GM19193 (cell line): Measurements from ENCODE around the gene PCSK2.

Source experiments
- POLR2A ChIP-seq: IDR thresholded peaks from 4 replicates; pipeline ENCODE4 v1.6.1; 2011; ENCODE audit not compliant: insufficient read depth, insufficient read length; ENCODE audit errors: extremely low read depth

Gene PCSK2

GRCh38 chr20:17494201-17494600, 267.4 kb downstream of the PCSK2 start:
- TF ChIP-seq POLR2A = no peak

- TF ChIP-seq POLR2A = no peak
These were observed 269.0 kb downstream of the PCSK2 start for GRCh38 chr20:17495826-17496225.

- TF ChIP-seq POLR2A = no peak
These were observed 271.2 kb downstream of the PCSK2 start for GRCh38 chr20:17497821-17498580.

DNA sequence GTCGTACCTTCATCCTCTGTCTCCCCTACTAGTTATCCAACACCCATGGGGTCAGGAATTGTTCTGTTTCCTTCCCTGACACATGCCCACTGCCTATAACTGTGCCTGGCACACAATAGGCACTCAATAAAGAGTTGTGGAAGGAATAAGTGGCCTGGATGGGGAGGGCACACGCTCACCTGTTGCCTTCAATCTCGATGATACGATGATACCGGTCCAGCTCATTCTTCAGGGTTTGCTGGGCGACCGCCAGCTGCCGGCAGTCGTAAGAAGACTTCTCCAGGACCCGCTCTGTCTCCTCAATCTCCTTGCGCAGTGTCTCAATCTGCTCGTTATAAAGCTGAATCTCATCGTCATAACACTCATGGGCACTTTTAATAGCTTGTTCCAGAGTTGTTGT, 271.8 kb downstream of the PCSK2 start:
- no peak for TF ChIP-seq POLR2A

GRCh38 chr20:17499041-17499440, 272.2 kb downstream of the PCSK2 start:
- TF ChIP-seq POLR2A = no peak

- no peak for TF ChIP-seq POLR2A
These were observed 273.4 kb downstream of the PCSK2 start for GRCh38 chr20:17500271-17500670.

GRCh38 chr20:17500826-17501225, 274.0 kb downstream of the PCSK2 start:
- no peak for TF ChIP-seq POLR2A

DNA sequence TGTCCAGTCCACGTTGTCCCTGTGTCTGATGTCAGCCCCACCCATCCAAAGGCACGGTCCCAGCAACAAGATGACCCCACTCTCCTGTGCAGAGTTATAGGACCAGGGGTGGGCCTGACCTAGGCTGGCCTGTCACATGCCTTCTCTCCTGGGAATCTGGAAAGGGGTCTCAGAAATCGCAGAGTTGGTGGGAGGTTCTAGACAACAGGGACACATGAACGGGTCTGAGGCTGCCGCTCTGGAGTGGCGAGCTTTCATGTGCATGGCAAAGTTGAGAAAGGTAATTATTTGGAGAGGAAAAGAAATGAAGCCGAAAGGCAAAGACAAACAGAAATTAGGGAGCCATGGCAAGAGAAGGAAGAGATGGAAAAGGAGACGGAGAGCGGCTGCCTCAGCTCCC, 274.9 kb downstream of the PCSK2 start:
- no peak for TF ChIP-seq POLR2A

GRCh38 chr20:17502105-17502504, 275.3 kb downstream of the PCSK2 start:
- no peak for TF ChIP-seq POLR2A

- no peak for TF ChIP-seq POLR2A
These were observed 276.6 kb downstream of the PCSK2 start for GRCh38 chr20:17503301-17504065.

DNA sequence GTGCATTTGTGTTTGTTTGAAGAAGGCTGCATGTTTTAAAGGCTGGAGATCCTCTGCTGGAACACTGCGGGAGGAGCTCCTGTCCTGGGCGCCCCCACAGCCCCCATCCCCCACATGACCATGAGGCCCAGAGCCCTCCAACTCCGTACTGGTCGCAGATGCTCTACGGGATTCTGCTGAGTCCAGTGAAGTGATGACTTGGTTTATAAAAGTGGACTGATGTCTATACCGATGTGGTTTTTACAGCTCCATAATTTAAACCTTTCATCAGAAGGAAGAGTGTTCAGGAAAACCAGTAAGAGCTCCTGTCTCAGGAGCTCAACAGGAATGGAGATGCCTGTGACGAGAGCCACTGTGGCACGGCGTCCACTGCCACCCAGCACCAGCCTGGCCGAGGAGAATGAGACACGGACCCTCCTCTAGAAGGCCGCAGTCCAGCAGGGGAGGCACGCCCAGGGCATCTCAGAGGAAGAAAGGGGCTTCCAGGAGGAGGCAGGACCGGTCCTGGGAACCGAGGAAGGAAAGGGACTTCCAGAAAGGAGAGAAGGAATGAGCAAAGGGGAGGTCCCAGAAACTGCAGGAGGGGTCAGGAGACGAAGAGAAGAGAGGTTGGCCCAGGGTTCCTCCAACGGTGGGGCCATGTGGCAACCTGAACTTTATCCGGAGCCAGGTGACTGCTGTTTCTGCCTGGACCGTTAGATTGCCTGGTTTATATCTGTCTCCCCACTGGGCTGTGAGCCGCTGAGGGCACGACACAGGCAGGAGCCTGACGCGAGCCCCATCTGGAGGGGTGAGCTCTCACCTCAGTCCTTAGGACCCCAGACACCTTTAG, 277.4 kb downstream of the PCSK2 start:
- TF ChIP-seq POLR2A = no peak

DNA sequence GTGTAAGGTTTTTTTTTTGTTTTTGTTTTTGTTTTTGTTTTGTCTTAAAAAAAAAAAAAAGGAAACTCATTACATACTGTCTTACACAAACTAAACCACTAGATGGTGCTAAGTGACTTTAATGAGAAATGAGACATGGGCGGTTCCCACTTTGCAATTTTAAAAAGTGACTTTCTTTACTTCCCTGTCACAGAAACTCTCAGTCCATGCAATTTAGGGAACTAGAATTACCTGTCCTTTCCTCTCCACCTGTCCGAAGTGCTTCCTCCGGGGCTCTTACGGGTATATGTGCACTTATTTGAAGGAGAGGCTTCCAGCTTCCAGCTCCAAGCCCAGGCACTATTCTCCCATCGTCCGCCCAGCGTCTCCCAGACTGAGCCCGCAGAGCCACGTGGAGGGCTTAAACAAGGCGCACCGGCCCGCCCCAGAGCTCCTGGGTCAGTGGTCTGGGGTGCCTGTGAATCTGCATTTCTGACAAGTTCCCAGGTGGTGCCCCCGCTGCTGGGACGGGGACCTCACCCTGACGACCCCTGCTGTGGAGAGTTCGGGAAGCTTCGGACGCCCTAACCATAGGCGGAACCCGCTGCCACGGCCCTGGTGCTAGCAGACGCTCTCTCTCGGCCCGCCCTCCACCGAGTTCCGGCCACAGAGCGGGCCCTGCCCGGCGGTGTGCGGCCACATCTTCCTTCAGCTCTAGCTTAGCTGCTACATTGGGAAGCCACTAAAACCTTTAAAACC, 278.2 kb downstream of the PCSK2 start:
- TF ChIP-seq POLR2A = no peak

GRCh38 chr20:17505636-17506517, 279.0 kb downstream of the PCSK2 start:
- no peak for TF ChIP-seq POLR2A

DNA sequence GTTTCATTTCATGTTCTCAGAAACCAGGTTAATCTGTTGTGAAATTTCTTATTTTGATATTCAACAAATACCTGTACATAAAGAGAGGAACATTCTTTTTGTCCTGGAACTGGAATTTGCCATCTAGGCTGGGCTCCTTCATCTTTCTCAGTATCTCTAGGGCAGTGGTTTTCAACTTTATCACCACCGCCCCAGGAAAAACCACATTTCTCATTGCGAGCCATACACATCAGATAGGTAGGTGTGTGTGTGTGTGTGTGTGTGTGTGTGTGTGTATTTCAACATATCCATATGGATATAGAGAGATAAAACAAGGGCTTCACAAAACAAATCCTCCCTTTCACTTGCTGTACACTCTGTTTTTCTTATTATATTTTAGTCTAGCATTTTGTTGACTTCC, 280.2 kb downstream of the PCSK2 start:
- no peak for TF ChIP-seq POLR2A
